H1 (cell line): ENCODE measurements around the gene DPP10. TPM values are rescaled to one million over a fixed set of nuclear protein-coding genes. Genes with fewer than 3 reads are reported as not detected.

ENCODE experiments used
- BACH1 ChIP-seq: IDR thresholded peaks from 2 replicates; pipeline ENCODE4 v1.6.1; 2012; ENCODE audit warnings: low read length, improper control_type of control experiment
- GABPA ChIP-seq: IDR thresholded peaks from 2 replicates; pipeline ENCODE4 v1.6.1; 2011; ENCODE audit warnings: mild to moderate bottlenecking, low read length, moderate library complexity, borderline replicate concordance; ENCODE audit not compliant: insufficient read depth
- RFX5 ChIP-seq: IDR thresholded peaks from 2 replicates; pipeline ENCODE4 v1.6.1; 2011; ENCODE audit warnings: low read depth, low read length, improper control_type of control experiment, borderline replicate concordance
- SAP30 ChIP-seq: fragments of 300-600 bp; sonication (generic); IDR thresholded peaks from 2 replicates; pipeline ENCODE4 v1.7.1; 2012; ENCODE audit warnings: low read length, moderate library complexity, mild to moderate bottlenecking, inconsistent platforms; ENCODE audit not compliant: insufficient read depth, insufficient replicate concordance
- SP2 ChIP-seq: IDR thresholded peaks from 2 replicates; pipeline ENCODE4 v1.6.1; 2012; ENCODE audit warnings: mild to moderate bottlenecking, low read length, inconsistent platforms
- polyA plus RNA-seq, 7 experiments: library from polyadenylated mRNA; depleted of rRNA in 3 of 7; stranded (reverse) in 5 of 7; unstranded in 2 of 7; fragments of >200 nt in 5 of 7; fragments of 200-250 nt in 2 of 7; gene quantifications; 1 replicate in 5 of 7; 2 replicates in 1 of 7; 4 replicates in 1 of 7; pipeline versions ENCODE4 v1.2.1 to v1.2.3, GENCODE V29; 2011 to 2013; ENCODE audit warnings: missing spikeins in 2 of 7, mixed read lengths in 2 of 7
- total RNA-seq: library from RNA; stranded (reverse); fragmentation: NEBNext Ultra II Directional; extraction: Animal tissue kit (Norgen Biotek cat#: 25700); gene quantifications from 2 replicates; pipeline ENCODE4 v1.2.1, GENCODE V29; 2021

The DPP10 gene
- total and polyA plus RNA-seq, 2 of the 8 experiments (the other 6 are each of a cell fraction or from before 2014, with no cell fraction given): 3.3 to 7.2 TPM

- no peak for TF ChIP-seq SAP30
- TF ChIP-seq BACH1: no peak
- no peak for TF ChIP-seq GABPA
- TF ChIP-seq SP2: no peak
- no peak for TF ChIP-seq RFX5
Observed at GRCh38 chr2:114545052-114545451, 102.6 kb downstream of the DPP10 start (continued).
